Stimulated activated CD4-positive, alpha-beta T cell treated with anti-CD3 and anti-CD28 coated beads, Interleukin-4, amount 100 ng/mL, for 4 hours (primary cell): ENCODE results near the gene SLC44A4.
"Not testable (repeated sequence)": the region's sequence is repeated elsewhere in the genome, so short reads cannot be mapped to it uniquely, and the experiment has no call there.

Experiments used
- DNase-seq, 2 experiments: peaks; one replicate each; pipeline ENCODE4 v3.0.0-alpha.2; 2020

The SLC44A4 gene

GRCh38 chr6:31825553-31825952, 53.2 kb downstream of the SLC44A4 start:
- DNase-seq: no peak

GRCh38 chr6:31823592-31824196, 55.1 kb downstream of the SLC44A4 start:
- not testable (repeated sequence) for DNase-seq

GRCh38 chr6:31822036-31822821, 56.6 kb downstream of the SLC44A4 start:
- DNase-seq: peak; percentile 61 to 62

- peak; percentile 52 to 72 for DNase-seq
Measured at GRCh38 chr6:31821301-31822035, 57.3 kb downstream of the SLC44A4 start.

GRCh38 chr6:31820399-31820798, 58.4 kb downstream of the SLC44A4 start:
- not testable (repeated sequence) for DNase-seq

GRCh38 chr6:31819871-31820299, 58.9 kb downstream of the SLC44A4 start:
- no peak for DNase-seq

- DNase-seq: not testable (repeated sequence)
Measured at GRCh38 chr6:31817929-31818511, 60.8 kb downstream of the SLC44A4 start.

- DNase-seq: not testable (repeated sequence)
Measured at GRCh38 chr6:31817133-31817928, 61.5 kb downstream of the SLC44A4 start.

- DNase-seq: peak; percentile 62 to 63
Measured at GRCh38 chr6:31815025-31815838, 63.6 kb downstream of the SLC44A4 start, which contains the start of the genes HSPA1A and HSPA1L. Gene HSPA1A (plus strand): TSS chr6:31815543. CDS start chr6:31815757, 214 bp downstream. Gene HSPA1L (minus strand): TSS chr6:31815283. CDS start chr6:31811972, 3,311 bp downstream.

GRCh38 chr6:31814677-31815024, 64.1 kb downstream of the SLC44A4 start:
- DNase-seq: peak; percentile 63 to 70

GRCh38 chr6:31813465-31813849, 65.3 kb downstream of the SLC44A4 start:
- DNase-seq: no peak
